Ecto neural progenitor cell (in vitro differentiated cells): ENCODE measurements around the gene DUS3L.

Experiments used
- DNase-seq: peaks from one replicate; pipeline ENCODE4 v3.0.0-alpha.2; 2018; ENCODE audit warnings: low spot score

The DUS3L gene

DNA sequence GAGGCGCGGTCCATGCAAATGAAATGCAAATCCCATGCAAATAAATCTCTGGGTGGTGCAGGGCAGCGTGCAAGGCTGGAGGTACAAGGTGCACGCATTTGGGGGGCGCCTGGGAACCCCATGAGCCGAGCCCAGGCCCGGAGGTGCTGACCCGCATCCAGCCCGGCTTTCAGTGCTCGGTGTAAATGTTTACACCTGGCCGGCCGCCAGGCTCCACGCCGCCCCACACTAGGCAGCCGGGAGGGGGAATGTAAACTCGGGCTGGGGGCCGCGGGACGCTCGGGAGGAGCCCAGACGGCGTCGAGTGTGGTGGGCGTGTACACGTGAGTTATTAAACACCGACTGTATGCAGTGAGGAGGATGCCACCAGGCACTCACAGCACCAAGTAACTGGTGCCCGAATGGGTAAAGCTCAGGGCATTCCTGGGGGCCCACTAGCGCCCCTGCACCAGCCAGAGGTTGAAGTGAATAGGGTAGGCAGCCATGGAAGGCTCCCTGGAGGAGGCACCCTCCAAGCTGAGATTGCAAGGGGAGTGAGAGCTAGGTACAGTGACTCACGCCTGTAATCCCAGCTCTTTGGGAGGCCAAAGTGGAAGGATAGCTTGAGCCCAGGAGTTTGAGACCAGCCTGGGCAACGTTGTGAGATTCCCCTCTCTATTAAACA lies 31.4 kb upstream of the DUS3L start:
- DNase-seq: no peak

DNA sequence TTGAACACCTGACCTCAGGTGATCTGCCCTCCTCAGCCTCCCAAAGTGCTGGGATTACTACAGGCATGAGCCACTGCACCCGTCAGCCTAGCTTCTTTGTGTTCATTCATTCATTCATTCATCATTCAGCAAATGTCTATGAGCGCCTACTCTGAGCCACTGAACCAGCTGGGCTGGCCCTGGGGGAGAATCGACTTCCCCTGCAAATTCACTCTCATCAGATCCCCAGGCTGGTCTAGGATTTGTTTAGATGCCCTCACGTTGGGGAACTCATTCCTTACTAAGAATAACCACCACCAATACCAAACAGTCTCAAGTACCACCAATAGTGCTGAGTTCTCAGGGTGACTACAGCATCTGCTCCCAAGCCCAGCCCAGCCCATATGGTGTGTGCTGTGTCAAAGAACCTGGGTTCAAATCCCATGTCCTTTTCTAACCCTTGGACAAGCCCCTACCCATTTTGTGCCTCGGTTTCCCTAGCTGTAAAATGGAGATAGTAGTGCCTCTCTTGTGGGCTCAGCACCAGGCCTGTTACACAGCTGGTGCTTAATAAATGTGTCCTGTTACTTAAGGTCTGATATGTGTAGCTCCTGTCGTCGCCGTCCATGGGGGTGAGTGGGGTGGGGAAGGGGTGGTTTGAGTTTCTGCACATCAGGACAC lies 30.7 kb upstream of the DUS3L start:
- DNase-seq: no peak

DNA sequence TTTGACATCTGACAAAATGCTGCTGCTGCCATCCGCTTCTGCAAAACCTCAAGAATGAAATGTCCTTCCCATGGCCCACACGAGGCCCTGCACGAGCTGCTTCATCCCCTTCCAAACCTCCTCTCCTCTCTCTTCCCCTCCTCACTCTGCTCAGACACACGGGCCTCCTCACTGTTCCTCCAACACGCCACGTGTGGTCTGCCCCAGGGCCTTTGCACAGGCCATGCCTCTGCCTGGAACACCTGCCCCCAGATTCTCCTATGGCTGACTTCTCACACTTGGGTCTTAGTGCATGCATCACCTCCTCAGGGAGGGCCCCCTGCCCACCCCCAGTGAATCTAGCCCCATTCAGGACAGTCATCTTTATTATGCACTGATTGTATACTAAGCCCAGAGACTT lies 29.8 kb upstream of the DUS3L start:
- DNase-seq: no peak

DNA sequence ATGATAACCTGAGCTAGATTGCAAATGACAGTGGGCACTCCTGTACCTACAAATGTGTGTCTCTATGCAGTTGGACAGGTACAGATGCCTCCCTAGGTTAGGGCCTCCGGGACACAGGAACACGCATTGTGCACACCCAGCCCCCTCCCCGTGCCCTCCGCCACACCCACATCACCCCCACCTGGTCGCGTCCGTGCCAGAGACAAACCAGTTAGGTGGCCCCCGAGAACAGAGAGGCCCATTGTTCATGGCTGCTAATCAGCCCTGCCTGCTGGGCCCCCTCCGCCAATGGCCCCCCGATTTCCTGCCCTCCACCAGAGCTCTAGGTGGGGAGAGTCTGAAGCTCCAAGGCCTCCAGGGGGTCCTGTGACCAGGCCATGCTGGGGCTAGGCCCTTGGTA lies 27.6 kb upstream of the DUS3L start:
- no peak for DNase-seq

DNA sequence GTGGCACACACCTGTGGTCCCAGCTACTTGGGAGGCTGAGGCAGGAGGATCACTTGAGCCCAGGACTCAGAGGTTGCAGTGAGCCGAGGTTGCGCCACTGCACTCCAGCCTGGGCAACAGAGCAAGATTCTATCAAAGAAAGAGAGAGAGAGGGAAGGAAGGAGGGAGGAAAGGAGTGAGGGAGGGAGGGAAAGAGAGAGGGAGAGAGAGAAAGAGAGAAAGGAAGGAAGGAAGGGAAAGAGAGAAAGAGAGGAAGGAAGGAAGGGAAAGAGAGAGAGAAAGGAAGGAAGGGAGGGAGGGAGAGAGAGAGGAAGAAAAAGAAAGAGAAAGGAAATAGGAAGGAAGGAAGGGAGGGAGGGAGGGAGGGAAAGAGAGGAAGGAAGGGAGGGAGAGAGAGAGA lies 26.3 kb upstream of the DUS3L start:
- DNase-seq: no peak

DNA sequence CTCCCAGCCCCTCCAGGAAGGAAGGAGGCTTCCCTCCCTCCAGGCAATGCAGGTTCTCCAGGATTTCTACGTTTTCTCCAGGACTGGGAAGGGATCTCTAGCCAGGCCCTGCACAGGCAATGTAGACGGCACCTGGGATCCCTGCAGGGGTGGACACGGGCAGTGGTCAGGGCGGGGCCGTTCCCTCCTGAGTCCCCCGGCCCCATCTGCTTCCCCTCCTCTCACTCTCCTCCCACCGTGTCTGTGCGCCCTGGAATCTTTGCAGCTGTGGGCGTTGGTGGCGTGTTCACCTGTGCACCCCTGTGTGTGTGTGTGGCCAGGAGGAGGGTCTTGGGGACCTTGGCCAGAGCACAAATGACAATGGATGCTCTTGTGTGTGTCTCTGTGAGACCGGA lies 23.9 kb upstream of the DUS3L start:
- DNase-seq: no peak

DNA sequence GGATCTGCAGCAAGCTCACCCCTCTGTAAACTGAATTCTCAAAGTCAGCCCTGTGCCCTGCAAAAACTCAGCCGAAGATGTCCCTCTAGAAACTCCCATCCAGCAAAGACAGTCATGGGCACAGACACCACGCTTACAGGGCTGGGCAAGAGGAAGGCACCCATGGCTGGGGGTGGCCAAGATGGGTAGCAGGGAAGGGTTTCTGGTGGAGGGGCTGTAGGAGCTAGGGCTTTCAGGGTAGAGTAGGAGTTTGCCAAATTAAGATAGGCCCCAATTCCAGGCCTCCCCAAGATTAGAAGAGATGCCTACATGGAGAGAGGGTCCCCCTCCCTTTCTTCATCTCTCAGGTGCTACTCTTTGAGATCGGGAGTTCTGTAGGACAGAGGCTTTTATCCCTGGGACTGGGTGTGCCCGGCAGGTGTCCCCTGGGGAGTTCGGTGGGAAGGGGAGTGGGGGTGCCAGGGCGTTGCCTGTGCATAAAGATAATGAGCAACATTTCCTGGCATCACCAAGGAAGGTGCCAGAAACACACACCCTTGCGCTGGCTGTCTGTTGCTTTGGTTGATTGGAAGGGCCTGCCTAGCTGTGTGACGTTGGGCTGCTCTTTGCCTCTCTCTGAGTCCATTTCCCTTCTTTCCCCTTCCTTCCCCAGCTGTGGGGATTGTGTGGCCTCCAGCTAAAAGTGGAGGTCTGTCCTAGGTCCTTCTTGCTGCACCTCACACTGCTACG lies 23.3 kb upstream of the DUS3L start:
- no peak for DNase-seq

DNA sequence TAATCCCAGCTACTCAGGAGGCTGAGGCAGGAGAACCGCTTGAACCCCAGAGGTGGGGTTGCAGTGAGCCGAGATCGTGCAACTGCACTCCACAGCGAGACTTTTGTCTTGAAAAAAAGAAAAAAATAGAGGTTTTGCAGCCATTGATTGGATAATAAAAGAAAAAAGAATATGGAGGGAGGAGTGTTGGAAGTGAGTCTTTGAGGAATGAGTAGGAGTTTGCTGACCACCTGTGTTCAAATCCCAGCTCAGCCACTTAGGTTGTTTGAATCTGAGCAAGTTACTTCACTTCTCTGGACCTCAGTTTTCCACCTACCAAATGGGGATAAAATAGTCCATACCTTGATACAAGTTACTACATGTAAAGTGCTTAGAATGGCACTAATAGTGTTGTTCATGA lies 20.2 kb upstream of the DUS3L start:
- no peak for DNase-seq

DNA sequence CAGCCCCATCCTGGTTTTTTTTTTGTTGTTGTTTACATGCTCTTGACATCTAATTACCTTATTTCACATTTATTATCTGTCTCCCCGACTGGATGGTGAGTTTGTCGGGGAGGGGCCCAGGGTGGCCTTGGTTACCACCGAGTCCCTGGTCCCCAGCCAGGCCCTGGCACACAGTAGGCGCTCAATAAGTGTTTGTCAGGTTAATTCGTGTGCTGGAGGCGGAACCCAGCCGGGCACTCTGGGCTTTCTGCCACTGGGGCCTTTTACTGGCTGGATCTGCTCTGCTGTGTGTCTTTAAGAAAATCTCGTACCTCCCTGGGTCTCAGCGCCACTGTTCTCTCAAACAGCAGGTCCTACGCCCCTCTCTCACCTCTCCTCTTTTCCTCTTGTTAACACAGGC lies 18.5 kb upstream of the DUS3L start:
- no peak for DNase-seq

DNA sequence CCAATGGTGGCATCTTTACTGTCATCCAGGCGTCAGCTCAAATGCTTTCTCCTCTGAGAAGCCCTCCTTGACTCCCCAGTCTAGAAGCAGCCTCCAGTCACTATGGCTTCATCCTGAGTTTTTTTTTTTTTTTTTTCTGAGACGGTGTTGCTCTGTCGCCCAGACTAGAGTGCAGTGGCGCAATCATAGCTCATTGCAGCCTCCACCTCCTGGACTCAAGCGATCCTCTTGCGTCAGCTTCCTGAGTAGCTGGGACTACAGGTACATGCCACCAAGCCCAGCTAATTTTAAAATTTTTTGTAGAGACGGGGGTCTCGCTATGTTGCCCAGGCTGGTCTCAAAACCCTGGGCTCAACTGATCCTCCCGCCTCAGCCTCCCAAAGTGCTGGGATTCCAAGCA lies 18.1 kb upstream of the DUS3L start:
- no peak for DNase-seq

DNA sequence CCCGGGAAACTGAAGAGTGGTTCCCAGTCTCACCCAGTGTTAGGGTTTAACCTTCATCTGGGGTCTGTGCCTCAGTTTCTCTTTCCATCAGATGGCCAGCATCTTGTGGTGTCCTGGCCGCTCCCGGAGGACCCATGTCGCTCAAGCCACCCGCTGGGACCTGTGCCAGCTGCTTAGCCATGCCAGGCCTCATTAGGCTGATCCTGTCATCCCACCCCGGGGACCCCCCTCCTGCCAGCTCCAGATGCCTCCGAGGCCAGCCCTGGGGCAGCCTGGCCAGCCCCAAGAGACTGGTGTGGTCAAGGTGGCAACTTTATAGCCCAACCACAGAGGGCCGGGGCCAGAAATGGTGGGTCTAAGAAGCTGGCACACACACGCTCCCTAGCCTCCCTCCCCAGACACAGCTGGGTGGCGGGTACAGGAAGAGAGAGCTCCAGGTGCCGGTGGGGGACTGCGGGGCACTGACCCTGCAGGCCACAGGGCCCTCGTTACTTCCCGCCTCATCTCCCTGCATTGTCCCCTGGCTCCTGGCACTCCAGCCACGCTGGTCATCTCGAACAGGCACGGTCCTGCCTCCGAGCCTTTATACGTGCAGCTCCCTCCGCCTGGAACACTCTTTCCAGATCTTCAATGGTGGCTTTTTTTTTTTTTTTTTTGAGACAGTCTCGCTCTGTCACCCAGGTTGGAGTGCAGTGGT lies 17.3 kb upstream of the DUS3L start:
- no peak for DNase-seq

DNA sequence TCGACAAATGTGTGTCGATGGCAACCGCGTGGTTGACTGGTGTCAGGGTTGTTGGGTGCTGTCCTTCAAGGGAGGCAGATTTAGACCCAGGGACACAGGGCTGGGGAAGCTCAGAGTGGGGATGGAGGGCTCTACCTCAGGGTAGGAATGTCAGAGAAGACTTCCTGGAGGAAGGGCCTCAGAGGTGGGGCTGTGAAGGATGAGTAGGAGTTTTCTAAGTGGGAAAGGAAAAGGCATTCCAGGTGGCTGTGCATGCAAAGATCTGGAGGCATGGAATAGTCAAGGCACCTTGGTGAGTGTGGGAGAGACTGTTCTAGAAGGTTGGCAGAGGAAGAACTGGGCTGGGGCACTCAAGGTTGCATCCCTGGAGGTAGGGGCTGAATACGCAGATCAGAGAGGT lies 15.9 kb upstream of the DUS3L start:
- no peak for DNase-seq

DNA sequence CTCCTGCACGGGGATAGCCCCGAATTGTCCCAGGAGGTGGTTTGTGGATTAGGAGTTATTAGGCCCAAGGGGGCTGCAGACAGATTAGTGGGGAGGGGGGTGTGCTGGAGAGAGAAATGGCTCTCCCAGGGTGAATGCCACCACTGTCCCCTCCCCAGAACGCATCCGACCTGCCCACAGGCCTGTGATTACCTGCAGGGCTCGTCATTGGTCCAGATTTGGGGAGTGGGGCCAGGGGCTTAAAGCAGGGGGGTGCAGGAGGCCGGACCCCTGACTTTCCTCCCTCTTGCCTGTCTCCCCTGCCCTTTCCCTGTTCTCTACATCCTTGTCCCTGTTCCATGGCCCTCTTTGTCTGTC lies 15.1 kb upstream of the DUS3L start:
- no peak for DNase-seq

DNA sequence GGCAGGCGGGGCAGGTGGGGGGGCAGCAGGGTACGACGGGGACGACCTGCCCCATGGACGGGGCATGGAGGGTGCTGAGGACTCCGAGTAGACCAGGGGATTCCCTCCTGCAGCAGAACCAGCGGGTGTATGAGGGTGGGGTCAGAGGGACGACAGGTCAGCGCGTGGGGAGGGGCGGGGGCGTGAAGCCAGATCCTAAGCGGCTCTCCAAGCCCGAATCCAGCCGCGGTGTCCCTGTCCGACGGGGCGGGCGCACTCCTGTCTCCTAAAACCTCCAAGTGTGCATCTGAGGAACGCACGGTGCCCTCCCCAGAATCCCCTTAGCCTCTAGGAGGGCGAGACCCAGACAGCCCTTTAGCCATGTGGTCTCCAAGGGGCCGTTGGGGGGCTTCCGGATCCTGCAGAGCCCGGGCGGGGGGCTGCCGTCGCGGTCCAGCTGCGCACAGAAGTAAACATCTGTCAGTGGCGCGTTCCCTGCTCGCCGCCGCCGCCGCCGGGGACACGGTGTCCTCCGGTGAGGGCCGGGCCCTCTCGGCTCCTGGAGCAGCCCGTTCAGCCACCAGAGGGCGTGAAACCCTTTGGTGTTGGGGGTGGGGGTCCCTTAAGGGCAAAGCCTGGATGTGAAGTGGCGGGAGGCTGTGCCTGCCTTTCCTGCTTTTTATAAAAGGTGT lies 14.6 kb upstream of the DUS3L start:
- peak; percentile 93 for DNase-seq

DNA sequence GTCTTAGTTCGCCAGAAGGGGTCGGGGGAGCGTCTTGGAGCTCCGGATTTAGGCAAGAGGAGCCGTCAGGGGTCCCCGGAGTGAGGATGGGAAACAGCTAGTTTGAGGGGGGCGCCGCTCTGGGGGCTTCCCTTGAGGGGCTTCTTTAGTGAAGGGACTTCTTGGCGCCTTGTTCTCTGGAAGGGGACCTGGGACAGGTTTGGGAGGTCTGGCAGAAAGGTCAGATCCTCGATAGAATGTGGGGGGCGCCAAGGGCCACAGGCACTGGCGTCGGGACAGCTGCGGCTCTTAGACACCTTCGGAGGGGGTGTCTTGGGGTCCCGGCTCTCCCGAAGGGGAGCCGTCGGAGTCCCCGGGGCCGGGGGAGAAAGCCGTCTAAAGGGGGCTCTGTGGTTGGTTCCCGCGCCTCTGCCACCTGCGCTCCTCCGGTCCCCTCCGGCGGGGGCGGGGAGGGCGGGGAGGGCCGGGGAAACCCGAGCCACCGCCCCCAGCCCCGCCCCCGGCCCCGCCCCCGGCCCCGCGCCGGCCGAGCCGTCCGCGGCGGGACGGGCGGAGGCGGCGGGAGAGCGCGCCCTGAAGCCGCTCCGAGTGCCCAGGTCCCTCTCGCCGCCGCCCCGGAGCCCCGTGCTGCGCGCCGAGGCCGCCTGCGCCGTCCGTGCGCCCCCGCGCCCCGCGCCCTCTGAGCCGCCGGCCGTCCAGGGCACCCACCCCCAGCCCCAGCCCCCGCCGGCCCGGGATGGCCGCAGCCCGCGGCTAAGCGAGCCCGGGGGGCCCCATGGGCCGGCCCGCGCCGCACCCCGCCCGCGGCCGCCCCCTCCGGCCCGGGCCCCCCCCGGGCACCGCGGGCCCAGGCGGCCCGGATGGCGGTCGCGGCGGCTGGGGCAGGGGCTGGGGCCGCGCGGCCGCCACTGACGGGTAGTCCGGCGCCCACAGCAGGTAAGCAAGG lies 13.8 kb upstream of the DUS3L start, which contains the start of gene NRTN:
Gene NRTN, plus strand, starts transcription at position 552 of the 946 bp plus-strand sequence. CDS start 19,099 bp downstream, outside the sequence.
- DNase-seq: peak; percentile 82

DNA sequence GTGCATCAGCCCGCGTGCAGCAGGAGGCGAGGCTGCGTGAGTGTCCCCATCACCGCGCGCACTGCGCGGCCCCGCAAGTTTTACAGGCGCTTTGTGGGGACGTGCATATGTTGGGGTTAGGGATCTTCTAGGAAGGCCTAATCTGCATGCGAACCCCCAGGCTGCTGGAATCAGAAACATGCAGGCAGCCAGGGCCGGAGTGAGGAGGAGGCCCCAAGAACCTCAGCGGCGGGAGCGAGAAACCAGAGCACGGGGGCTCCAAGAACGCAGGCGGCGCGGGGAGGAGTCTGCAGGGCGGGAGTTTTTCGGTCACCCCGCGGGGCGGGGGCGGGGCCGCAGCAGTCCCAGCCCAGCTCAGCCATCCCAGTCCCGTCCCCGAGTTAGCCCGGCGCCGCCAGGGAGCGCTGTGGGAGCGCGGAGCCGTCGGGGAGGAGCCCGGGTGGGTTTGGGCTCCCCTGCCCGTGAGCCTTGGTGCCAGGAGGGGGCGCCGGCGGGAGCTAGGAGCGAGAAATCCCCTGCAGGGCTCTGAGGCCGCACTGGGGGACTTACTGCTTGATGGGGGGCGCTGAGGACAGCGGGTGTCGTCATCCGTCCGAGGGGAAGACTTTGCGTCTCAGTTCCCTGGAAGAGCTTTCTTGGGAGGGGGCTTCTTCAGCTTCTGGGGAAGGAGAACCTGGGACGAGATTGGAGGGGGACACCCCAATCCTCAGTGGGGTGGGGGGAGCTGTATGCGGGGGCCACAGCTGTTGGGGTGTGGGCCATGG lies 13.0 kb upstream of the DUS3L start:
- DNase-seq: peak; percentile 99

DNA sequence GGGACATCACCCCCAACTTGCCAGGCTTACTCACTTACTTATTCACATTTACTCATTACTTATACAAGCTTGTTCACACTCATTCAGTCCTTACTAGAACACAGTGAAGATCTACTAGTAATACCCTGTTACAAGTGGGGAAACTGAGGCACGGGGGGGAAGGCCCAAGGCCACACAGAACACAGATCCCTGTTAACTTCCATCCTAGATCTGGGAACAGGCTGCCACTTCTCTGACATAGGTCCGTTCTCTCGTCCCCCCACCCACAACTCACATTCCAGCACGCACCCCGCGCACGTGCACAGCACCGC lies 12.4 kb upstream of the DUS3L start:
- DNase-seq: no peak

DNA sequence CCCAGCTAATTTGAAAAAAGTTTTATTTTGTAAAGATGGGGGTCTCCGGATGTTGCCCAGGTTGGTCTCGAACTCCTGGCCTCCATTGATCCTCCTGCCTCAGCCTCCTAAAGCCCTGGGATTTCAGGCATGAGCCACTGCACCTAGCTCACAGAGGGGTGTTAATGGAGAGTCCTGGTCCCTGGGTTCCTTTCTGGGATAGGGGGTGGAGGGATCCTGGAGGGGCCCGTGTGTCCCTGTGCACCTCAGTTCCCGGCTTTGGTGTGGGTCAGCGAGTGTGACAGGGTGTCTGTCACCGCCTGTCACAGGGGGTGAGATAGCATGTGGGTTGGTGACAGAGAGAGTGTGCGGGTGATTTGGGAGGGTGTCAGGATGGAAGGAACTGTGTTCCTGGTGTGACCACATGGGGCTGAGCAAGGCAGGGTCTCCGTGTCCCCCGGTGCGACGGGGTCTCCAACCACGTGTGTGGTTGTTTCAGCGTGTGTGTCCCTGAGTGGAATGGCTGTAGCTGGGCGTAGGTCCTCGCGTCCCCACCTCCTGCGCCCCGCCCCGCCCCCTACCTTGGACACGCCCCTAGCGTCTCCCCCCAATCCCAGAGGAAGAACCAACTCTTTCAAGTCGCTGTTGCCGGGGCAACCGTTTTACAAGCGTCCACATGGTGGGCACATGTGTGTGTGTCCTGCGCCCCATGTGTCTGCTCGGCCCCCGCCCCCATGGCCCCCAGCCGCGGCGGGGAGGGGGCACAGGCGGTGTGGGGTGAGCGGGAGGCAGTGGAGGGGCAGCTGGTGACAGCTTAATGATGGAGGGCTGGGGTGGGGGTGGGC lies 11.0 kb upstream of the DUS3L start:
- DNase-seq: peak; percentile 83
